ENCODE results near the gene NISCH. TPM values are rescaled to one million over a fixed set of nuclear protein-coding genes. Genes with fewer than 3 reads are reported as not detected.

Gene NISCH
- total RNA-seq, 6 experiments from 2014 or later: 46.4 to 62.5 (median 55.8) TPM

GRCh38 chr3:52509753-52510328, 54.4 kb downstream of the NISCH start:
- no peak for DNase-seq
- peak; percentile 21; the same call in 1 of the 2 replicates for TF ChIP-seq CTCF (IDR thresholded peaks at IDR 0.05)
- peaks cover 8% of the 10 kb centered on the region for H3K4me1 Mint-ChIP-seq (ENCODE audit: low read depth)
- H3K27me3 Mint-ChIP-seq (ENCODE audit: insufficient read depth): peaks cover 22% of the 10 kb centered on the region
- no peaks in the 10 kb centered on the region for H3K36me3 Mint-ChIP-seq (ENCODE audit: low read depth)
- no peak overlapping the region for H3K27ac Mint-ChIP-seq
- no peaks in the 10 kb centered on the region for H3K9me3 Mint-ChIP-seq
- H3K4me3 Mint-ChIP-seq: no peak overlapping the region

GRCh38 chr3:52511509-52511908, 56.1 kb downstream of the NISCH start:
- Mint-ChIP-seq H3K4me3 (no peak overlapping the region), H3K9me3 (no peaks in the 10 kb centered on the region), H3K36me3 (ENCODE audit: low read depth) (no peaks in the 10 kb centered on the region), H3K27ac (no peak overlapping the region), H3K4me1 (ENCODE audit: low read depth) (peaks cover 8% of the 10 kb centered on the region), H3K27me3 (ENCODE audit: insufficient read depth) (peaks cover 19% of the 10 kb centered on the region)
- no peak for TF ChIP-seq CTCF (IDR thresholded peaks at IDR 0.05)
- DNase-seq: no peak

GRCh38 chr3:52512105-52512504, 56.7 kb downstream of the NISCH start:
- no peak for DNase-seq
- TF ChIP-seq CTCF (IDR thresholded peaks at IDR 0.05): no peak
- H3K9me3 Mint-ChIP-seq: no peaks in the 10 kb centered on the region
- H3K4me1 Mint-ChIP-seq (ENCODE audit: low read depth): peaks cover 6% of the 10 kb centered on the region
- peaks cover 17% of the 10 kb centered on the region for H3K27me3 Mint-ChIP-seq (ENCODE audit: insufficient read depth)
- no peak overlapping the region for H3K27ac Mint-ChIP-seq
- H3K36me3 Mint-ChIP-seq (ENCODE audit: low read depth): no peaks in the 10 kb centered on the region
- H3K4me3 Mint-ChIP-seq: no peak overlapping the region

GRCh38 chr3:52512727-52513126, 57.3 kb downstream of the NISCH start:
- DNase-seq: no peak
- Mint-ChIP-seq H3K27me3 (ENCODE audit: insufficient read depth) (peaks cover 15% of the 10 kb centered on the region), H3K9me3 (no peaks in the 10 kb centered on the region), H3K4me1 (ENCODE audit: low read depth) (no peaks in the 10 kb centered on the region), H3K27ac (no peak overlapping the region), H3K4me3 (no peak overlapping the region), H3K36me3 (ENCODE audit: low read depth) (no peaks in the 10 kb centered on the region)
- TF ChIP-seq CTCF (IDR thresholded peaks at IDR 0.05): no peak

GRCh38 chr3:52513281-52513680, 57.9 kb downstream of the NISCH start:
- H3K9me3 Mint-ChIP-seq: no peaks in the 10 kb centered on the region
- peaks cover 15% of the 10 kb centered on the region for H3K27me3 Mint-ChIP-seq (ENCODE audit: insufficient read depth)
- no peak for DNase-seq
- H3K36me3 Mint-ChIP-seq (ENCODE audit: low read depth): no peaks in the 10 kb centered on the region
- no peaks in the 10 kb centered on the region for H3K4me1 Mint-ChIP-seq (ENCODE audit: low read depth)
- H3K27ac Mint-ChIP-seq: no peak overlapping the region
- TF ChIP-seq CTCF (IDR thresholded peaks at IDR 0.05): no peak
- no peak overlapping the region for H3K4me3 Mint-ChIP-seq

- Mint-ChIP-seq H3K4me3 (no peak overlapping the region), H3K36me3 (ENCODE audit: low read depth) (no peaks in the 10 kb centered on the region), H3K4me1 (ENCODE audit: low read depth) (no peaks in the 10 kb centered on the region), H3K27ac (no peak overlapping the region), H3K9me3 (no peaks in the 10 kb centered on the region), H3K27me3 (ENCODE audit: insufficient read depth) (peaks cover 13% of the 10 kb centered on the region)
- no peak for DNase-seq
- no peak for TF ChIP-seq CTCF (IDR thresholded peaks at IDR 0.05)
Observed at GRCh38 chr3:52514576-52514975, 59.2 kb downstream of the NISCH start.
